H1 (cell line): ENCODE data around the gene CACNA1A. TPM values are rescaled to one million over a fixed set of nuclear protein-coding genes. Genes with fewer than 3 reads are reported as not detected.
"Not testable (repeated sequence)": the region's sequence is repeated elsewhere in the genome, so short reads cannot be mapped to it uniquely, and the experiment has no call there.

ENCODE experiments used
- CTCF ChIA-PET: fragments of 300-600 bp; sonication (Branson Sonifier 250); formaldehyde crosslinking; loops from one replicate; lab custom pipeline; 2021; ENCODE audit not compliant: partially characterized antibody; lab: Charles Lee
- POLR2A ChIA-PET: fragments of 300-600 bp; sonication (Branson Sonifier 250); formaldehyde crosslinking; loops from one replicate; lab custom pipeline; 2021; ENCODE audit warnings: inconsistent platforms; ENCODE audit not compliant: partially characterized antibody; lab: Charles Lee
- DNase-seq, 2 experiments: peaks; one replicate each; pipeline versions ENCODE4 v3.0.0 to v3.0.0-alpha.2; 2010 to 2022; ENCODE audit warnings: low spot score in 2 of 2, low read depth in 1 of 2, mixed read lengths in 1 of 2
- FAIRE-seq: peaks from 2 replicates; lab custom pipeline; 2011; peaks lifted over from hg19 to GRCh38; lab: Jason Lieb, UNC
- H2AFZ ChIP-seq: 2 replicates; pipeline ENCODE4 v1.8.1; 2012; ENCODE audit warnings: low read length, inconsistent platforms
- H2AK5ac ChIP-seq: 2 replicates; pipeline ENCODE4 v1.6.1; 2013; ENCODE audit warnings: low read depth, low read length
- H2BK120ac ChIP-seq: replicated peaks from 2 replicates; pipeline ENCODE3; 2013; ENCODE audit warnings: low read depth, low read length, inconsistent platforms
- H2BK12ac ChIP-seq: 2 replicates; pipeline ENCODE4 v1.6.1; 2013; ENCODE audit warnings: low read depth, low read length
- H2BK15ac ChIP-seq: 2 replicates; pipeline ENCODE4 v1.6.1; 2013; ENCODE audit warnings: low read length
- H2BK20ac ChIP-seq: 2 replicates; pipeline ENCODE4 v1.6.1; 2013; ENCODE audit warnings: low read length
- H2BK5ac ChIP-seq: 2 replicates; pipeline ENCODE4 v1.6.1; 2013; ENCODE audit warnings: low read depth, low read length
- H3K14ac ChIP-seq: 2 replicates; pipeline ENCODE4 v1.6.1; 2013; ENCODE audit warnings: inconsistent platforms; ENCODE audit not compliant: insufficient read length
- H3K18ac ChIP-seq: 2 replicates; pipeline ENCODE4 v1.6.1; 2013; ENCODE audit warnings: low read length; ENCODE audit errors: extremely low read depth
- H3K23ac ChIP-seq: 2 replicates; pipeline ENCODE4 v1.6.1; 2013; ENCODE audit warnings: inconsistent platforms; ENCODE audit not compliant: insufficient read length
- H3K23me2 ChIP-seq: 2 replicates; pipeline ENCODE4 v1.6.1; 2013; ENCODE audit warnings: low read depth, low read length
- H3K27ac ChIP-seq: 2 replicates; pipeline ENCODE4 v1.6.1; 2011; ENCODE audit warnings: low read depth, low read length, inconsistent platforms
- H3K27me3 ChIP-seq, 4 experiments: replicated peaks in 1 of 4; 1 replicate in 1 of 4; 2 replicates in 3 of 4; pipeline versions ENCODE4 v1.6.1 to v1.8.1; 2011 to 2013; ENCODE audit warnings: low read length in 3 of 4, mild to moderate bottlenecking in 3 of 4, inconsistent platforms in 2 of 4, mixed read lengths in 2 of 4, moderate library complexity in 1 of 4; ENCODE audit not compliant: control insufficient read depth in 3 of 4, insufficient read depth in 3 of 4; ENCODE audit errors: extremely low read depth in 1 of 4
- H3K36me3 ChIP-seq, 4 experiments: 2 replicates each; pipeline versions ENCODE4 v1.6.1 to v1.8.1; 2011 to 2013; ENCODE audit warnings: mild to moderate bottlenecking in 4 of 4, low read length in 3 of 4, moderate library complexity in 2 of 4, control low read depth in 1 of 4, inconsistent platforms in 1 of 4; ENCODE audit not compliant: insufficient read depth in 4 of 4, control insufficient read depth in 2 of 4
- H3K4ac ChIP-seq: replicated peaks from 2 replicates; pipeline ENCODE3; 2013; ENCODE audit warnings: low read length, low read depth, mixed read lengths, inconsistent platforms; ENCODE audit not compliant: insufficient read length
- H3K4me1 ChIP-seq, 4 experiments: replicated peaks in 1 of 4; 1 replicate in 1 of 4; 2 replicates in 3 of 4; pipeline versions ENCODE4 v1.6.1 to v1.8.1; 2011 to 2013; ENCODE audit warnings: low read length in 3 of 4, inconsistent platforms in 2 of 4, mixed read lengths in 1 of 4; ENCODE audit not compliant: insufficient read depth in 4 of 4, control insufficient read depth in 3 of 4
- H3K4me2 ChIP-seq, 2 experiments: 2 replicates each; pipeline versions ENCODE4 v1.6.1 to v1.8.1; 2011 to 2013; ENCODE audit warnings: low read depth in 2 of 2, low read length in 2 of 2, control low read depth in 1 of 2, inconsistent platforms in 1 of 2, mild to moderate bottlenecking in 1 of 2; ENCODE audit not compliant: insufficient read depth in 1 of 2
- H3K4me3 ChIP-seq, 4 experiments: fragments of 200-600, 300-600 bp in 1 of 4; sonication (generic), shearing (Covaris generic), sonication (Bioruptor Twin) in 1 of 4; 2 replicates each; pipeline versions ENCODE4 v1.5.1 to v1.8.1; 2011 to 2016; ENCODE audit warnings: low read length in 4 of 4, low read depth in 3 of 4, control low read depth in 2 of 4, inconsistent platforms in 2 of 4, mild to moderate bottlenecking in 2 of 4, mixed read lengths in 1 of 4, moderate library complexity in 1 of 4; ENCODE audit not compliant: insufficient read depth in 2 of 4; ENCODE audit errors: extremely low read depth in 1 of 4
- H3K56ac ChIP-seq: replicated peaks from 2 replicates; pipeline ENCODE3; 2013; ENCODE audit warnings: low read depth, mild to moderate bottlenecking, mixed read lengths, low read length, inconsistent platforms; ENCODE audit not compliant: insufficient read length
- H3K79me1 ChIP-seq: 2 replicates; pipeline ENCODE4 v1.6.1; 2013; ENCODE audit warnings: low read depth, low read length, control low read depth
- H3K79me2 ChIP-seq, 2 experiments: 2 replicates each; pipeline versions ENCODE4 v1.6.1 to v1.8.1; 2012 to 2013; ENCODE audit warnings: low read length in 2 of 2, mild to moderate bottlenecking in 2 of 2, inconsistent platforms in 1 of 2; ENCODE audit not compliant: insufficient read depth in 2 of 2, control insufficient read depth in 1 of 2
- H3K9ac ChIP-seq, 4 experiments: replicated peaks in 1 of 4; 1 replicate in 1 of 4; 2 replicates in 3 of 4; pipeline versions ENCODE4 v1.6.1 to v1.8.1; 2011 to 2013; ENCODE audit warnings: low read depth in 3 of 4, low read length in 3 of 4, control low read depth in 2 of 4, mild to moderate bottlenecking in 2 of 4, moderate library complexity in 2 of 4, inconsistent platforms in 1 of 4; ENCODE audit errors: extremely low read depth in 1 of 4
- H3K9me3 ChIP-seq, 2 experiments: 2 replicates each; pipeline versions ENCODE4 v1.6.1 to v1.8.1; 2012 to 2013; ENCODE audit warnings: mild to moderate bottlenecking in 2 of 2, moderate library complexity in 2 of 2, control low read depth in 1 of 2, inconsistent platforms in 1 of 2, low read depth in 1 of 2, low read length in 1 of 2, mixed read lengths in 1 of 2; ENCODE audit not compliant: insufficient read depth in 2 of 2
- H4K20me1 ChIP-seq, 2 experiments: replicated peaks in 1 of 2; 2 replicates each; pipeline versions ENCODE3 to v1.8.1; 2011 to 2013; ENCODE audit warnings: inconsistent platforms in 2 of 2, low read length in 2 of 2, mild to moderate bottlenecking in 1 of 2; ENCODE audit not compliant: insufficient read depth in 2 of 2, control insufficient read depth in 1 of 2
- H4K5ac ChIP-seq: 2 replicates; pipeline ENCODE4 v1.6.1; 2013; ENCODE audit warnings: low read length, low read depth, mixed read lengths, inconsistent platforms; ENCODE audit not compliant: insufficient read length
- H4K8ac ChIP-seq: 2 replicates; pipeline ENCODE4 v1.8.0; 2013; ENCODE audit warnings: mild to moderate bottlenecking, moderate library complexity, low read length, inconsistent platforms; ENCODE audit not compliant: insufficient read depth; ENCODE audit errors: extremely low read depth
- H4K91ac ChIP-seq: replicated peaks from 2 replicates; pipeline ENCODE3; 2013; ENCODE audit warnings: low read length, mixed read lengths, inconsistent platforms; ENCODE audit not compliant: insufficient read length
- EGR1 ChIP-seq: IDR thresholded peaks from 2 replicates; pipeline ENCODE4 v1.6.1; 2011; ENCODE audit warnings: low read depth, low read length, borderline replicate concordance
- GTF2F1 ChIP-seq: IDR thresholded peaks from 2 replicates; pipeline ENCODE4 v1.6.1; 2012; ENCODE audit warnings: low read depth, low read length, improper control_type of control experiment, borderline replicate concordance
- HDAC6 ChIP-seq: IDR thresholded peaks from one replicate; pipeline ENCODE4 v1.7.1; 2012; ENCODE audit warnings: low read depth, mild to moderate bottlenecking, inconsistent platforms, low read length, moderate library complexity
- TAF1 ChIP-seq: IDR thresholded peaks from 2 replicates; pipeline ENCODE4 v1.6.1; 2011; ENCODE audit warnings: mild to moderate bottlenecking, low read depth, low read length
- USF2 ChIP-seq: IDR thresholded peaks from 2 replicates; pipeline ENCODE4 v1.6.1; 2011; ENCODE audit warnings: low read length, improper control_type of control experiment
- WGBS, 2 experiments: shearing (Covaris generic) in 1 of 2; methylation state at CpG; one replicate each; pipeline versions ENCODE4 v1.1.6 to v1.1.7; 2013 to 2015; ENCODE audit warnings: low lambda C conversion rate in 2 of 2, mixed read lengths in 2 of 2, inconsistent platforms in 1 of 2, low coverage in 1 of 2, missing lambda C conversion rate in 1 of 2; ENCODE audit not compliant: insufficient replicate concordance in 2 of 2, insufficient coverage in 1 of 2, insufficient read length in 1 of 2; ENCODE audit errors: extremely low coverage in 1 of 2, missing lambda C conversion rate in 1 of 2; 5-methylcytosine and 5-hydroxymethylcytosine counted together
- polyA plus RNA-seq, 7 experiments: library from polyadenylated mRNA; depleted of rRNA in 3 of 7; stranded (reverse) in 5 of 7; unstranded in 2 of 7; fragments of >200 nt in 5 of 7; fragments of 200-250 nt in 2 of 7; gene quantifications; 1 replicate in 5 of 7; 2 replicates in 1 of 7; 4 replicates in 1 of 7; pipeline versions ENCODE4 v1.2.1 to v1.2.3, GENCODE V29; 2011 to 2013; ENCODE audit warnings: missing spikeins in 2 of 7, mixed read lengths in 2 of 7
- total RNA-seq: library from RNA; stranded (reverse); fragmentation: NEBNext Ultra II Directional; extraction: Animal tissue kit (Norgen Biotek cat#: 25700); gene quantifications from 2 replicates; pipeline ENCODE4 v1.2.1, GENCODE V29; 2021

CACNA1A gene
- total and polyA plus RNA-seq, 2 of the 8 experiments (the other 6 are each of a cell fraction or from before 2014, with no cell fraction given), result 10.7 to 25.3 TPM

- no peak for TF ChIP-seq HDAC6
- TF ChIP-seq TAF1, result no peak
- TF ChIP-seq USF2, result no peak
- no peak for TF ChIP-seq EGR1
- TF ChIP-seq GTF2F1, result no peak
These were observed 24.4 kb upstream of the CACNA1A start (continued) for GRCh38 chr19:13530720-13531119.

GRCh38 chr19:13529721-13530120 lies 23.4 kb upstream of the CACNA1A start:
- POLR2A ChIA-PET, H4K91ac ChIP-seq, H3K23ac ChIP-seq, H2AK5ac ChIP-seq, H2BK12ac ChIP-seq, H3K23me2 ChIP-seq, H4K20me1 ChIP-seq, DNase-seq, H3K4me3 ChIP-seq, H3K27ac ChIP-seq, H3K14ac ChIP-seq, H2BK15ac ChIP-seq, H3K79me1 ChIP-seq, H3K9me3 ChIP-seq, H3K27me3 ChIP-seq, H3K18ac ChIP-seq, H2BK120ac ChIP-seq, FAIRE-seq, H2AFZ ChIP-seq, H2BK5ac ChIP-seq, H2BK20ac ChIP-seq, H4K5ac ChIP-seq, H3K79me2 ChIP-seq, H3K4me2 ChIP-seq, H3K36me3 ChIP-seq, H3K56ac ChIP-seq, H3K4ac ChIP-seq, H4K8ac ChIP-seq, H3K9ac ChIP-seq, H3K4me1 ChIP-seq: not testable (repeated sequence)
- WGBS, 2 experiments, result 91% methylated on average over 2 of the region's 2 CpGs; no CpG with 5 or more reads in 1 of the 2 experiments
- CTCF ChIA-PET, result interaction anchor here (1.1 to 1.2 kb wide), 2 partner anchors 16 to 266 kb away, joined by 3 read pairs; no protein-coding TSS in a partner anchor
